ENCODE results near the gene ASTN2.

ASTN2 gene

GRCh38 chr9:117136461-117136860, 278.4 kb downstream of the ASTN2 start:
- Histone ChIP-seq H3K36me3 (ENCODE audit: insufficient read depth, low read length) (no peaks in the 10 kb centered on the region), H3K9me3 (ENCODE audit: low read length) (no peaks in the 10 kb centered on the region), H3K9ac (ENCODE audit: low read length) (no peak overlapping the region), H4K20me1 (ENCODE audit: insufficient read depth, low read length) (no peaks in the 10 kb centered on the region), H3F3A (ENCODE audit: insufficient read depth, low read length) (no peaks in the 10 kb centered on the region), H3K27ac (ENCODE audit: low read depth, low read length, poor library complexity, severe bottlenecking) (no peak overlapping the region), H3K79me2 (ENCODE audit: insufficient read depth, low read length) (no peaks in the 10 kb centered on the region), H3K9me2 (ENCODE audit: low read depth, low read length) (no peaks in the 10 kb centered on the region), H2AFZ (ENCODE audit: low read length) (no peak overlapping the region), H3K27me3 (ENCODE audit: insufficient read depth, low read length) (no peaks in the 10 kb centered on the region), H3K4me1 (ENCODE audit: insufficient read depth, low read length, severe bottlenecking) (no peaks in the 10 kb centered on the region), H3K4me2 (ENCODE audit: low read length) (no peak overlapping the region), H3K4me3 (ENCODE audit: low read depth, low read length, poor library complexity, severe bottlenecking) (no peak overlapping the region)
- no peak for TF ChIP-seq EZH2 (IDR thresholded peaks at IDR 0.05; ENCODE audit: borderline replicate concordance, low read length)
- TF ChIP-seq CTCF (IDR thresholded peaks at IDR 0.05; ENCODE audit: low read length) = no peak

- H3K27ac ChIP-seq (ENCODE audit: low read depth, low read length, poor library complexity, severe bottlenecking) = no peak overlapping the region
- no peaks in the 10 kb centered on the region for H3K4me1 ChIP-seq (ENCODE audit: insufficient read depth, low read length, severe bottlenecking)
- TF ChIP-seq CTCF (IDR thresholded peaks at IDR 0.05; ENCODE audit: low read length) (no peak), EZH2 (IDR thresholded peaks at IDR 0.05; ENCODE audit: borderline replicate concordance, low read length) (no peak)
- no peak overlapping the region for H2AFZ ChIP-seq (ENCODE audit: low read length)
- H3K79me2 ChIP-seq (ENCODE audit: insufficient read depth, low read length) = no peaks in the 10 kb centered on the region
- H3F3A ChIP-seq (ENCODE audit: insufficient read depth, low read length) = no peaks in the 10 kb centered on the region
- H4K20me1 ChIP-seq (ENCODE audit: insufficient read depth, low read length) = no peaks in the 10 kb centered on the region
- no peak overlapping the region for H3K9ac ChIP-seq (ENCODE audit: low read length)
- H3K36me3 ChIP-seq (ENCODE audit: insufficient read depth, low read length) = no peaks in the 10 kb centered on the region
- no peaks in the 10 kb centered on the region for H3K9me2 ChIP-seq (ENCODE audit: low read depth, low read length)
- no peaks in the 10 kb centered on the region for H3K27me3 ChIP-seq (ENCODE audit: insufficient read depth, low read length)
- H3K4me2 ChIP-seq (ENCODE audit: low read length) = no peak overlapping the region
- H3K9me3 ChIP-seq (ENCODE audit: low read length) = no peaks in the 10 kb centered on the region
- no peak overlapping the region for H3K4me3 ChIP-seq (ENCODE audit: low read depth, low read length, poor library complexity, severe bottlenecking)
Observed at GRCh38 chr9:117135501-117136098, 279.3 kb downstream of the ASTN2 start.

- H3K4me3 ChIP-seq (ENCODE audit: low read depth, low read length, poor library complexity, severe bottlenecking) = no peak overlapping the region
- no peak overlapping the region for H3K27ac ChIP-seq (ENCODE audit: low read depth, low read length, poor library complexity, severe bottlenecking)
- no peaks in the 10 kb centered on the region for H3K27me3 ChIP-seq (ENCODE audit: insufficient read depth, low read length)
- no peaks in the 10 kb centered on the region for H3K9me2 ChIP-seq (ENCODE audit: low read depth, low read length)
- H3K9me3 ChIP-seq (ENCODE audit: low read length) = no peaks in the 10 kb centered on the region
- H3K4me2 ChIP-seq (ENCODE audit: low read length) = no peak overlapping the region
- H3K4me1 ChIP-seq (ENCODE audit: insufficient read depth, low read length, severe bottlenecking) = no peaks in the 10 kb centered on the region
- no peaks in the 10 kb centered on the region for H3K79me2 ChIP-seq (ENCODE audit: insufficient read depth, low read length)
- no peak for TF ChIP-seq EZH2 (IDR thresholded peaks at IDR 0.05; ENCODE audit: borderline replicate concordance, low read length)
- no peak for TF ChIP-seq CTCF (IDR thresholded peaks at IDR 0.05; ENCODE audit: low read length)
- no peaks in the 10 kb centered on the region for H3F3A ChIP-seq (ENCODE audit: insufficient read depth, low read length)
- no peak overlapping the region for H2AFZ ChIP-seq (ENCODE audit: low read length)
- H3K36me3 ChIP-seq (ENCODE audit: insufficient read depth, low read length) = no peaks in the 10 kb centered on the region
- no peaks in the 10 kb centered on the region for H4K20me1 ChIP-seq (ENCODE audit: insufficient read depth, low read length)
- H3K9ac ChIP-seq (ENCODE audit: low read length) = no peak overlapping the region
Observed at GRCh38 chr9:117134826-117135500, 279.9 kb downstream of the ASTN2 start.

Measured in OCI-LY1 (cell line).